GM18498 (cell line): ENCODE data around the gene TOMM7.
"Not testable (repeated sequence)": the region's sequence is repeated elsewhere in the genome, so short reads cannot be mapped to it uniquely, and the experiment has no call there.

Experiments
- ATAC-seq: cut with Tn5 transposase; IDR thresholded peaks from one replicate; pipeline ENCODE4 v1.9.1; 2021; ENCODE audit warnings: mild to moderate bottlenecking, moderate library complexity; ENCODE audit not compliant: unreplicated experiment

TOMM7 gene

GRCh38 chr7:22826593-22826992, 3.9 kb upstream of the TOMM7 start:
- no peak for ATAC-seq

DNA sequence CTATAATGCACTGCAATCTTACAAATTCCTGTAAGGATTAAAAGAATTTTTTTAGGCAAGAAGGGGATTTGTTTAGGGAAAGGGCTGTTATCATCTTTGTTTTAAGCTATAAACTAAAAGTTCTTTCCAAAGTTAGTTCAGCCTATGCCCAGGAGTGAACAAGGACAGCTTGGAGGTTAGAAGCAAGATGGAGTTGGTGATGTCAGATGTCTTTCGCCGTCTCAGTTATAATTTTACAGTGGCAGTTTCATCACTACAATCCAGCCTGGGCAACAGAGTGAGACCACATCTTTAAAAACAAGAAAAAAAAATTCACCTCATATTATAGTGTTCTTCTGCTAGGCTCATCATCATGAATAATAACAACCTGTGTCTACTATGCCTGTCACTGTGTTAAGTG, 2.1 kb upstream of the TOMM7 start:
- ATAC-seq: no peak

GRCh38 chr7:22823142-22823497, 471 bp upstream of the TOMM7 start:
- ATAC-seq: no peak

- ATAC-seq: no peak
Observed at GRCh38 chr7:22821702-22822485, 755 bp downstream of the TOMM7 start.

- no peak for ATAC-seq
Observed at GRCh38 chr7:22819476-22819875, 3.2 kb downstream of the TOMM7 start.

DNA sequence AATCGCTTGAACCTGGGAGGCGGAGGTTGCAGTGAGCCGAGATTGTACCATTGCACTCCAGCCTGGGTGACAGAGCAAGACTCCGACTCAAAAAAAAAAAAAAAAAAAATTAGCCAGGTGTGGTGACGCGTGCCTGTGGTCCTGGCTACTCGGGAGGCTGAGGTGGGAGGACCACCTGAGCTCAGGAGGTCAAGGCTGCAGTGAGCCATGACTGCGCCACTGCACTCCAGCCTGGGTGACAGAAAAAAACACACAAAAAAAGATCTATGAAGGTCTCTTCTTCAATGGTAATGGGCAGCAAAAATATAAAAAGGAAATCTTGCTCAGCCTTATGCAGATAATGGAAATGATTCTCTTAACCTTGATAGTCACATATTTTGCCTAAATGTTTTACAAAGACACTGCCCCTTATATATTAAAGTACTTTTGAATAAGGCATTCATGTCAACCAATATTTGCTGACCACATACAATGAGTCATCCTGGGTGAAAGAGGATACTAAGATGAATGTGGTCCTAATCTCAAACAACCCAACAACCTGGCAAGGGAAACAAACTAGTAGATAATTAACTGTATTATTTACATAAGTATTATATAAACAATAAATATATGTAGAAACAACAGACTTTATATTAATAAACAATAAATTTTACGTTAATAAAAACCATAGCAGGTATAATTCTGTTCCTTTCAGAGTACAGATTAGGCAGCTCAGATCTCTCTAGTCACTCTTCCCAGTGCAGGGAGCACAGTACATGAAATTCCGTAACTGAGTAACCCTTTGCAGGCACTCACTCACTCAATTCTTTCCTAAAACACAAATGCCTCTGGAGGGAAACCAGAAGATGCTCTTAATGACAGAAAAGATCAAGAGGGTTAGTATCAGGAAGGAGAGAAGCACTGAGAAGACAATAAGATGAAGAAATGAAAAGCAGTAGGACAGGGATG, 8.1 kb downstream of the TOMM7 start:
- ATAC-seq: no peak

DNA sequence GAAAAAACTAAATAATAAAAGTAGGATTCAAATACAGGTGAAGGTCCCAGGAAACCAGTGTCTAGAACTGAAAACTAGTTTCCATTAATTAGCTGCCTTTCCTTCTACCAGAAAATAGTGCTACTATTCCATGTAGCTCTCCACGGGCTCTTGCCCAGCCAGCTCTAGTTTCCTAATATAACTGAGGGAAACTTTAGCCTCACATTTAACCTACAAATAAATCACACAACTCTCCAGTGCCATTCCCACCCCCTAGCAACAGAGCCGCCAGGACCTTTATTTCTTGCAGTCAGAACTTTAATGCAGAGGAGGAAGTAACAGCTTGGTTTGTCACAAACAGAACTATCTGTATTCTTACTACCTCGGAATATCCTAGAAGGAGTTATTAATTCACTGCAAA, 10.3 kb downstream of the TOMM7 start:
- no peak for ATAC-seq

DNA sequence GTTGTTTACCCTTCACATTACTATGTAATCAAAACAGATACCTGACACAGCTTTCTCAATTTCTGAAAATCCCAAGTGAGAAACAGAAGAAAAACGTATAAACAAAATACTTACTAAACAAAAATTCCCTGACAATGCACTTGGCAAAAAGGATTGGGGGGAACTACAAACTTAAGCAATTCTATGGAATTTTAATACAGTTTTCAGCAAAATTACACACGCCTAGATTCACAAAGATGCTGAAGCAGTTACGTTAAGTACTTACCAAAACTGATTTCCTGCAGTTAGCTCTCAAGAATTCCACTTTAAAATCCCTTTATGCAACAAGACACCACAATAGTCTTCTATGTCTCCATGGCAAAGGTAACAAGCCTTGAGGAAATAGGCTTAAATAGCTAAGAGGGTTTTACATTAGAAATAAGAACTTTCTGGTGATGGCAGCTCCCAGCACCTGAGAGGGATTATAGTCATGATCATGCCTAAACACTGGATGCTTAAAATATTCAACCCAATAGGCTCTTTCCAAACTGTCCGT, 10.8 kb downstream of the TOMM7 start:
- ATAC-seq: no peak

DNA sequence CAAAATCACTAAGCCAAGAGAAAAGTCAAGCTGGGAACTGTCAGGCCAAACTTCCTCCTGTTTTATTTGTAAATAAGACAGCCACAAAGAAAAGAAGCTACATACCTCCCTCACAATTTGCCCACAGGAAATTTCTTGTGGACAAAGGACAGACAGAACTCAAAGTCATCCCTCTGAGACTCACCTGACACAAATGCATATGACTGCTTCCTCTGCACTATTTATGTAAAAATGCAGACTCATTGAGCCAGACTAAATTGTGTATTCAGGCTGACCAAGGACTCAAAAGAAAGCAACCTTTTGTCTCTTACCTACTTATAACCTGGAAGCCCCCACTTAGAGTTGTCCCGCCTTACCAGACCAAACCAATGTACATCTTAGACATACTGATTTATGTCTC, 11.8 kb downstream of the TOMM7 start:
- ATAC-seq: no peak

DNA sequence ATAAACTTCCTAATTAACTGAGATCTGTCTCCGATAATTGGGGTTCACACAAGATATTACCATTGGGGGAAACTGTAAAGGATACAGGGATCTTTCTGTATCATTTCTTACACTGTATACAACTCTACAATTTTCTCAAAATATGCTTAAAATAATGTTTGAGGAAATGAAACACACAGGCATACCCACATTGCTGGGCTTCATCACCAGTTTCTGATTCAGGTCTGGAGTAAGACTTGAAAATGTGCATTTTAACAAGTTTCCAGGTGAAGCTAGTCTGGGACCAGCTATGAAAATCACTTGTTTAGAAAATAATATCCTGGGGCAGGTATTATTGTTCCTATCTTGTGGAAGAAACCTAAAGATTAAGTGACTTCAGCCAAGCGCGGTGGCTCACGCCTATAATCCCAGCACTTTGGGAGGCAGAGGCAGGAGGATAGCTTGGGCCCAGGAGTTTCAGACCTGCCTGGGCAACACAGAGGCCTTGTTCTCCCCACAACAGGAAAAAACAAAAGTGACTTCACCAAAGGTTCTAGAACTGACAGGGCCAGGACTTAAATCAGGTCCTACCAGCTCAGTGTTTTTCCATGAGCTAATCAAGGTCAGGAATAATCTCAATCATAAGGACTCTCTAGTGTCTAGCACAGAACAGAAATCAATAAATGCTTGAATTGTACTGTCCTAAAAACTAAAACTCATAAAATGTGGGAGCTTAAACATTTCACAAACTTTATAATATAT, 12.6 kb downstream of the TOMM7 start:
- ATAC-seq: no peak

- no peak for ATAC-seq
Observed at GRCh38 chr7:22808140-22808539, 14.5 kb downstream of the TOMM7 start.

GRCh38 chr7:22806752-22807151, 15.9 kb downstream of the TOMM7 start:
- no peak for ATAC-seq

DNA sequence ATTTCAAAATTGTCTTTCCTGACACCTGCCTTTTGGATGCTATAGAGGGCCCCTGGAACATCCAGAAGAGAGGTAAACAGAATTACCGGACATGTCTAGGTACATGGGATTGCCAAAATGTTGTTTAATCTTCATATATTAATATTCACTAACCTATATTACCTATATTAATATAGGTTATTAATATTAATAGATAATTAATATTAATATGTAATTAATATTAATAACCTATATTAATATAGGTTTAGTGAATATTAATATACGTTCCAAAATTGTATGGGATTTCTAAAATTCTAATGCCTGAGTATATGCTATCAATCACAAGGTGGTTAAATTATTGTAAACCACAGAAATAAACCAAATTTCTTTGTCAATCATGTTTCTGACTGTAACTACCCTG, 17.4 kb downstream of the TOMM7 start:
- no peak for ATAC-seq

DNA sequence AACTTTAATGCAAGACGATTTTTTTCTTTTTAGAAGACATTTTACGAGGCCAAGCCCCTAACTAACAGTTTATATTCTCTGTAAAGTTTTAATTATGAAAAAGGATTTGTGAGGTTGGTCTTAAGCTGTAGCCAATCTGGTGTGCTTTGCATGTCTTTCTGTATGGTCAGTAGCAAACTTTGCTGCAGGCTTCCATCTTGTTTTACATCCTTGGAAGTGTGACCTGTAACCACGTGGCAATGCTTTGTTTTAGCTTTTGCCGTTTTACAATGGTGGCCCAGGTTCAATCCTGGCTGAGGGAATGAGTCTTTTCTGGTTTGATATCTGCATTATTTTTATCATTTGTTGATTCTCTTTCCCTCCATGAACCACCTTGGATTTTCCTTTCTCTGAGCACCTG, 19.8 kb downstream of the TOMM7 start:
- ATAC-seq: not testable (repeated sequence)

GRCh38 chr7:22802426-22802825, 20.2 kb downstream of the TOMM7 start:
- no peak for ATAC-seq

DNA sequence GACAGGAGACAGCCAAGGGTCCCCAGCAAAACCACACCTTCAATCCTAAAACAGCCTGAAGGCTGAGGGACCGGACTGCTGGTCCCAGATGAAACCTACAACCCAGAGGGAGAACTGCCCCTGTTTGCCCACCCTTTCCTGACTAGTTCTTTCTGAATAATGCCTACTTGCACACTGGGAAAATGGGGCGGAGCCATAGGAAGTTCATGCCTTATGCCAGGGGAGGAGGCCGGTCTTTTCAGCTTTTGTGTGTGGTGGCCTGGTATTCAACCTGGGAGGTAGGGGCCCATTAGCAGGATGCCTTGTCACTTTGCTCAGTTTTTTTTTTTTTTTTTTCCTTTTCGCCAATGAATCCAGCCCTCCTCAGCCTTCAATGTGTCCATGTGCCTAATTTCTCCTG, 20.7 kb downstream of the TOMM7 start:
- no peak for ATAC-seq

- no peak for ATAC-seq
Observed at GRCh38 chr7:22799633-22800032, 23.0 kb downstream of the TOMM7 start.

DNA sequence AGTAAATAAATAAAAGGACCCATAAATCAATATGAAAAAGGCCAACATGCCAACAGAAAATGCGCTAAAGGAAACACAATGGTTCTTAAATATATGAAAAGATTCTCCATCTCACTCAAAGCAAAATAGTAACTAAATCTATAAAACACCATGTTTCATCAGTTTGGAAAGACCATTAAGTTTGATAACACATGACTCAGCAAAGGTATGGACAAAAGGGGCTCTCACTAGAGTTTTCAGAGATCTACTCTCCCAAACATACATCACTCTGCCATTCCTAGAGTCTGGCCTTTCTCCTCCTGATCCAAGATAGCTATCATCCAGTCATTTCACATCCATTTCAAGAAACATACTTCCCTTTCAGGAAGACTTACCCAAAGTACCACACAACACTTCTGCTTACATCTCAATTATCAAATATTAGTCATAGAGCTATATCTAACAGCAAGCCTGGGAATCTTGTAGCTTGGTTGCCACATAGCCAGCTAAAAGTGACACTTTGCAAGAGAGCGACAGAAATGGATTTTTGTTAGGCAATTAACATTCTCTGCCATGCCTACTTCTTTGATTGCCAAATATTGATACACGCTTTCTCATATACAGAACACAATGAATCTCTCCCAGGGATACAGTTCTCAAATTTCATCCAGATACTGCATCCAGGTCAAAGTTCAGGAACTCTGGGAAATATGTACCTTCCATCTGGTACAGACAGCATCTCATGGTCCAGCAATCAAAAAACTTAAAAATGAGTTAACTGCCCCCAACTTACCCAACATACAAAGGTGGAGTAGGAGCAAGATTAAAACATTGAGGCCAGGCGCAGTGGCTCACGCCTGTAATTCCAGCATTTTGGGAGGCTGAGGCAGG, 28.8 kb downstream of the TOMM7 start:
- no peak for ATAC-seq

DNA sequence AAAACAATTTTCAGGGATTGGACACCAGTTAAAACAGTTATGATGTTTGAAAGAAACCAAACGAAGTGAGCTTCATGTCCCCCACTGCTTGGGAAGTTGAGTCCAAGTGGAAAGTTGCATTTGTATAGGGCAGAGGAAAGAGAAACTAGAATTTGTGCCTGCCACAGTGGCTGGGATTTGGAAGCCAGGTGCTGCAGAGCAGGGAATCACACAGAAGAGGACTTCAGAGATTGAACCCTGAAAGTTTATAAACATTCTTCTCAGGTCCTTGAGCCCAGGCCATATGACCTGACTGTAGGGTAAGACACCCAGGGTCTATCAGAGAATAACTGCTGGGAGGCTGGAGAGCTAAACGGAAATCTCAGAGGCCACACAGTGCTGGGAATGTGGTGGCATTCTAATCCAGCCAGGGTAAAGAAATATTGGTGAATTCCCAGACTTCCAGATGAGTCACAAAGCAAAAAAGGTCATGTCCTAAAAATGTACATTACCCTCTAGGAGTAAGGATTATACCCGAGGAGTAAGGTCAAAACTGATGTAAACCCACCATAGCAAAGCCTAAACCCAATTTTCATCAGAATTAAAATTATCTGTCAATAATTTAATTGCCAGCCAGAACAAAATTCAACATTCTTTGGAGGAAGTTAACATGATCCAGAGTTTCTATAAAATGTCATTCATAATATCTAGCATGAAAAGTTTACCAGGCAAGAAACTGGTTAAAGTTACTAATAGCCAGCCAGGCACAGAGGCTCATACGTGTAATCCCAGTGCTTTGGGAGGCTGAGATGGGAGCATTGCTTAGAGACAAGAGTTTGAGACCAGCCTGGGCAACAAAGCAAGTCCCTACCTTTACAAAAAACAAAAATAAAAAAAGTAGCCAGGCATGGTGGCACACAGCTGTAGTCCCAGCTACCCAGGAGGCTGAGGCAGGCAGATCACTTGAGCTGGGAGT, 31.2 kb downstream of the TOMM7 start:
- no peak for ATAC-seq
